ENCODE data around the gene ZIC1. TPM values are rescaled to one million over a fixed set of nuclear protein-coding genes. Genes with fewer than 3 reads are reported as not detected.

ZIC1 gene
- polyA plus RNA-seq, 6 donors from 2014 or later, result not detected

GRCh38 chr3:147403511-147403910 is 5.7 kb upstream of the ZIC1 start:
- peaks cover 4 to 7% of the 10 kb centered on the region in 2 donors for H3K36me3 Mint-ChIP-seq
- DNase-seq, result no peak
- peaks cover 4 to 6% (median 5%) of the 10 kb centered on the region in 3 donors for H3K4me1 Mint-ChIP-seq
- peaks cover 0 to 29% (median 12%) of the 10 kb centered on the region in 7 donors for H3K9me3 Mint-ChIP-seq
- H3K27ac Mint-ChIP-seq, result no peak overlapping the region
- no peak for ATAC-seq (ENCODE audit: low read depth in 2 of 2)
- peaks cover 62 to 88% (median 84%) of the 10 kb centered on the region in 3 donors for H3K27me3 Mint-ChIP-seq
- H3K4me3 Mint-ChIP-seq, result no peak overlapping the region

- ATAC-seq (ENCODE audit: low read depth in 2 of 2) (no peak), DNase-seq (no peak)
- no peak overlapping the region for H3K27ac Mint-ChIP-seq
- peaks cover 59 to 90% (median 86%) of the 10 kb centered on the region in 3 donors for H3K27me3 Mint-ChIP-seq
- H3K4me3 Mint-ChIP-seq, result no peak overlapping the region
- peaks cover 0 to 32% (median 13%) of the 10 kb centered on the region in 7 donors for H3K9me3 Mint-ChIP-seq
- H3K4me1 Mint-ChIP-seq, result peaks cover 4 to 8% (median 5%) of the 10 kb centered on the region in 3 donors
- peaks cover 4 to 14% of the 10 kb centered on the region in 2 donors for H3K36me3 Mint-ChIP-seq
Measured at GRCh38 chr3:147404000-147404799, 5.0 kb upstream of the ZIC1 start.

GRCh38 chr3:147404800-147405230 is 4.3 kb upstream of the ZIC1 start:
- DNase-seq (no peak), ATAC-seq (ENCODE audit: low read depth in 2 of 2) (no peak)
- H3K27ac Mint-ChIP-seq, result no peak overlapping the region
- peaks cover 4 to 11% (median 5%) of the 10 kb centered on the region in 3 donors for H3K4me1 Mint-ChIP-seq
- H3K4me3 Mint-ChIP-seq, result no peak overlapping the region
- H3K9me3 Mint-ChIP-seq, result peaks cover 0 to 28% (median 17%) of the 10 kb centered on the region in 7 donors
- peaks cover 54 to 91% (median 85%) of the 10 kb centered on the region in 3 donors for H3K27me3 Mint-ChIP-seq
- peaks cover 4 to 15% of the 10 kb centered on the region in 2 donors for H3K36me3 Mint-ChIP-seq

DNA sequence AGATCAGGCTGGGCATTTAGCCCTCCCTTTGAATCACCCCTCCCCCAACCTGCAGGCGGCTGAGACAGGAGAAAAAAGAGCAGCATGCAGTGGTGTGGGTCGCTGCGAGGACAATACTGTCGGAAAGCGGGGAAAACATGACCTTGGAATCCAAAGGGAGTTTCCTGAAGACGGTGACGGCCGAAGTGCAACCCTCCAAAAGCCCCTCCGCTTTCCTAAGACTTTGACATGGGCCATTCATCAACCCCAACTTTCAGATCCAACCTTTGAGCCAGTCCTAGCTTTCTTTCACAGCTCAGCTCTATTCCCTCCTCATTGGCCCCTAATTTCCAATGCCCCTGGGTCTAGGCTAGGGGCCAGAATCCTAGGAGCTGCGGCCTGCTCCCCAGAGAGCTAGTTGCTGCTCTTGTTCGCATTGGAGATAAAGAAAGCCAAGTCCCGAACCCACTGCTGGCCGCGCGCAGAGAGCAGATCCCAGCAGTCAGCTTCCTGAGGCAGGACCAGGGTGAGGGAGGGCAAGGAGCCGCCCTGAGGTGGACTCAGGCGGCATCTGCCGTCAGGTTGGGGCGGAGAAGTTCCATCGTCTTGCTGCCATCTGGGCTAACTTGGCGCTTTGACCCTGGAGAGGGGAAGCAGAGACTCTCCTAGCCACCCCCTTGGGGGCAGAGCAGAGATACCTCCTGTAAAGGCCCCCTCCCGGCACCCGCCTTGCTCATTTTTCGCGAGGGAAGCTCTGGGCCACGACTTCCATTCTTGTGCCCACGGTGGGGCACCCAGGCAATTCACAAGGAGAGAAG is 3.7 kb upstream of the ZIC1 start:
- Mint-ChIP-seq H3K4me1 (peaks cover 4 to 11% (median 5%) of the 10 kb centered on the region in 3 donors), H3K36me3 (peaks cover 4 to 15% of the 10 kb centered on the region in 2 donors), H3K27ac (peak overlapping the region in 1 of 6 donors; percentile 36), H3K9me3 (peaks cover 0 to 28% (median 16%) of the 10 kb centered on the region in 7 donors), H3K4me3 (no peak overlapping the region), H3K27me3 (peaks cover 51 to 90% (median 83%) of the 10 kb centered on the region in 3 donors)
- DNase-seq (no peak), ATAC-seq (ENCODE audit: low read depth in 2 of 2) (no peak)

DNA sequence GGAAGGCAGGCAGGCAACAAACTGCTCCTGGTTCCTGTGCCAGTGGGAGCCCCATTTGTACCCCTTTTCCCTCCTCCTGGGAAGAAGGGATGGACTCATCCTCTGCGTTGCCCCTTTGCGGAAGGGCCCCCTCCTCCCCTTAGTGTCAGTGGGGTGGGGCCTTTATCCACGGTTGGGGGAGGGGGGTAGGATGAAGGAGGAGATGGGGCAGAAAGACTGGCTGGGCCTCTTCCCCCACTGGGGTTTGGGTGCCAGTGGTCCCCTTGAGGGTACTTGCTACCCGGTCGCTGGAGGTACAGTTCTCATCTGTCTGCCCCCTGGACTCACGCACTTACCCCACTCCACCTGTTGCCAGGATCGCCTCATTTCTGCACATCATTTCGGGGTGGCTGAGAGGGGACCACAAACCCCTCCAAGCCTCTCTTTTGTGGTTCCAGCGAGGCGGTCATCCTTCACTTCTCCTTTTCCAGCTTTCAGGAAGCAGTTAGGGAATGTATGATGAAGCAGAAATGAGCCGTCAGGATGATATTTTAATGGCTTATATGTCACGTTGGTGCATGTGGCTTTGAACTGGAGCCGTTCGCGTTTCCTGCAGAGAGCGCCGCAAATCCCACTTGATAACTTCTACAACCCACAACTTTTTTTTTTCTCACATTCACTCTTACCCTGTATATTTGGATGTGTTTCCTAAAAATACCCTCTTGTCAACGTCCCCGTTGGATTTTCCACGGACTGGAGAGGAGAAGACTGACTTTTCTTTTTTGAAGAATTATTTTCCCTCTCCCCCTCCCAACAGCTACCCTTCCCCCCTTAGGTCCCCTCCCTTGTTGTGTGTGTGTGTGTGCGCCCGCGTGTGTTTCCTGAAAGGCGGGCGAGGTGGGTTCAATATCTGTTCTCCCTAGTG is 2.9 kb upstream of the ZIC1 start, which contains the start of gene ZIC4:
TSS of gene ZIC4 (minus strand) at position 516 of the 904 bp plus-strand sequence. CDS start 3,746 bp downstream, outside the sequence.
- peaks cover 4 to 21% of the 10 kb centered on the region in 2 donors for H3K36me3 Mint-ChIP-seq
- H3K27ac Mint-ChIP-seq, result peak within 1 kb of the TSS in 1 of 6 donors; percentile 66
- peaks cover 8 to 16% (median 11%) of the 10 kb centered on the region in 3 donors for H3K4me1 Mint-ChIP-seq
- peaks cover 45 to 88% (median 83%) of the 10 kb centered on the region in 3 donors for H3K27me3 Mint-ChIP-seq
- DNase-seq, result no peak
- no peak for ATAC-seq (ENCODE audit: low read depth in 2 of 2)
- peaks cover 0 to 30% (median 19%) of the 10 kb centered on the region in 7 donors for H3K9me3 Mint-ChIP-seq
- H3K4me3 Mint-ChIP-seq, result no peak within 1 kb of the TSS

- Mint-ChIP-seq H3K36me3 (peaks cover 4 to 26% of the 10 kb centered on the region in 2 donors), H3K27me3 (peaks cover 44 to 87% (median 87%) of the 10 kb centered on the region in 3 donors), H3K27ac (peak overlapping the region in 1 of 6 donors; percentile 66), H3K4me3 (no peak overlapping the region), H3K9me3 (peaks cover 3 to 33% (median 24%) of the 10 kb centered on the region in 7 donors), H3K4me1 (peaks cover 8 to 22% (median 16%) of the 10 kb centered on the region in 3 donors)
- no peak for ATAC-seq (ENCODE audit: low read depth in 2 of 2)
- no peak for DNase-seq
Measured at GRCh38 chr3:147407114-147407497, 2.1 kb upstream of the ZIC1 start.

DNA sequence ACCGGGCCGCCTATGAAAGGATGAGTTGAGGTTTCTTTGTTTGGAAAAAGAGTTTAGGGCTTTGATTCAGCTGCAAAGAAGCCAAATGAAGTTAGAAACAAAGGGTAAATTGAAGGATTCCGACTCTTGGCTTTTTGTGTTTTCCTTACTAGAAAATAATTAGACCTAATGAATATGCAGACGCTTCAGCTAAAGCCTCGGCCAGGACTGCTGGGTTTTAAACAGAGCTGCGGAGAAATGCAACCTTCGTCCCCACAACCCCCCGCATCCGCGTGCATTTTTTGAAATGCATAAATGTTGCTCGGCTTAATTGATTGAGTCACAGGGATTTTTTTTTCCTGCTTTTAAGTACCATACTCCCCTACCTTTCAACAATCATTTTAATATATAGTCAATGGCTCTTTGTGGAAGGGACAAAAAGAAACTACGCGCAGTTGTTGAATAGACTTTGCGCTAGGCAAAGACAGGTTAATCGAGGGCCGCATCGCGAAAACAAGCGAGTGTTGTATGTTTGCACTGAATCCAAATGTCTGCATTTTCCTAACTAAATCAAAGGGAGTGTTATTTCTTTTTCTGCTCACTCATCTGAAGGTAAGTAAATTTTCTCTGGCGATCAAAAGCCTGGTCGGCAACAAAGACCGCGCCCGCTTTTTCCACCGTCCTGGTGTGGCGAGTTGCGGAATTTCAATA is 1.5 kb upstream of the ZIC1 start:
- Mint-ChIP-seq H3K4me1 (peaks cover 8 to 27% (median 20%) of the 10 kb centered on the region in 3 donors), H3K9me3 (peaks cover 3 to 32% (median 24%) of the 10 kb centered on the region in 7 donors), H3K27ac (peak overlapping the region in 1 of 6 donors; percentile 17), H3K4me3 (peak overlapping the region in 3 of 8 donors; percentile 28 to 65 (median 44)), H3K36me3 (peaks cover 4 to 26% of the 10 kb centered on the region in 2 donors), H3K27me3 (peaks cover 39 to 87% (median 85%) of the 10 kb centered on the region in 3 donors)
- DNase-seq (no peak), ATAC-seq (ENCODE audit: low read depth in 2 of 2) (no peak)

DNA sequence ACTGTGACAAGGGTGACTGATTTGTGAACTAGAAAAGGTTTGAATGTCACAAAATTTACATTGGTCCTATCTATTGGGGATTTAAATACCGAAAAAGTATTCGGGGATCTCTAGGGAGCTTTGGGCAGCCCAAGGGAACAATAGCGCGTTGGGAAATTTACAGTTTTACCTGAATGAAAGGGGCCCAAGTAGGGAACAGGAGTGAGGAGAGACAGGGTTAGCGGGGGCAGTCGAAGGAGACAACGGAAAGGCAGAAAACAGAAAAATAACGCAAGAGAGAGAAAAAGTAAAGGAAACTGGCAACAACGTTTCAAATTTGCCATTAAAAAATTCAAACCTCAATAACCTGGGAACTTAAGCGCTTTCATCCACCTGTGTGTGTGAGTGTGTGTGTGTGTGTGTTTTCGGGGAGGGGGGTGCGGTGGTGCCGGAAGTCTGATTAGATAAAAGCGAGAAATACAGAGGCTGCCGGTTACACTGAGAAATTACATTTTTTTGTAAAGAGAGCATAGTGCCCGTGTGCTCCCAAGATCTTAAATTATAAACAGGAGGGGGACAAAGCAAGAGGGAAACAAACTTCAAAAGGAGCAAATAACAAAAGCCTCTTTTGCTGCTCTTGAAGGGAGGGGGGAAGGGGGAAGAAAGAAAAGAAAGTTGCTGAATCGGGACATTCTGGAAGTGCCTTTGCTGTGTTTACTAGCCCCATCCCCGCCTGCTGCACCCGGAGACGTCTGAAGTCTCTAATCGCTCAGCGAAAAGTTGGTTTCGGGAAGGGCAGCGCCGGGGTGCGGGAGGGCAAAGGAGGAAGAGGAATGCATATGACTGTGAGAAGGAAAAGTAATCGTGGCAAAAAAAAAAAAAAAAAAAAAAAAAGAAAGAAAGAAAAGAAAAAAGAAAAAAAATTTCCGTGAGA is 721 bp upstream of the ZIC1 start:
- Mint-ChIP-seq H3K36me3 (peaks cover 4 to 32% of the 10 kb centered on the region in 2 donors), H3K4me3 (peak overlapping the region; percentile 48 to 80 (median 62)), H3K4me1 (peaks cover 11 to 34% (median 26%) of the 10 kb centered on the region in 3 donors), H3K27ac (peak overlapping the region in 3 of 6 donors; percentile 34 to 90 (median 60)), H3K27me3 (peaks cover 38 to 90% (median 88%) of the 10 kb centered on the region in 3 donors), H3K9me3 (peaks cover 3 to 34% (median 24%) of the 10 kb centered on the region in 7 donors)
- ATAC-seq (ENCODE audit: low read depth in 2 of 2), result no peak
- no peak for DNase-seq

GRCh38 chr3:147410116-147410525 is 956 bp downstream of the ZIC1 start:
- Mint-ChIP-seq H3K9me3 (peaks cover 3 to 43% (median 27%) of the 10 kb centered on the region in 7 donors), H3K4me1 (peaks cover 10 to 37% (median 29%) of the 10 kb centered on the region in 3 donors), H3K36me3 (peaks cover 4 to 35% of the 10 kb centered on the region in 2 donors), H3K27me3 (peaks cover 47 to 79% (median 79%) of the 10 kb centered on the region in 3 donors), H3K27ac (no peak overlapping the region), H3K4me3 (peak overlapping the region in 1 of 8 donors; percentile 32)
- no peak for ATAC-seq (ENCODE audit: low read depth in 2 of 2)
- DNase-seq, result no peak

- peaks cover 3 to 48% (median 26%) of the 10 kb centered on the region in 7 donors for H3K9me3 Mint-ChIP-seq
- peak overlapping the region; percentile 32 to 88 (median 72) for H3K4me3 Mint-ChIP-seq
- peaks cover 51 to 79% (median 79%) of the 10 kb centered on the region in 3 donors for H3K27me3 Mint-ChIP-seq
- peaks cover 9 to 37% (median 29%) of the 10 kb centered on the region in 3 donors for H3K4me1 Mint-ChIP-seq
- H3K36me3 Mint-ChIP-seq, result peaks cover 4 to 35% of the 10 kb centered on the region in 2 donors
- peak overlapping the region in 3 of 6 donors; percentile 49 to 83 (median 81) for H3K27ac Mint-ChIP-seq
- no peak for DNase-seq
- no peak for ATAC-seq (ENCODE audit: low read depth in 2 of 2)
Measured at GRCh38 chr3:147410526-147411237, 1.5 kb downstream of the ZIC1 start.

Measured in naive B cell (primary cell).